NCI-H1105 (cell line): ENCODE data around the gene TLR9.

Experiments used
- DNase-seq: peaks from one replicate; lab custom pipeline; 2025; lab: John Stamatoyannopoulos, UW

TLR9 gene

DNA sequence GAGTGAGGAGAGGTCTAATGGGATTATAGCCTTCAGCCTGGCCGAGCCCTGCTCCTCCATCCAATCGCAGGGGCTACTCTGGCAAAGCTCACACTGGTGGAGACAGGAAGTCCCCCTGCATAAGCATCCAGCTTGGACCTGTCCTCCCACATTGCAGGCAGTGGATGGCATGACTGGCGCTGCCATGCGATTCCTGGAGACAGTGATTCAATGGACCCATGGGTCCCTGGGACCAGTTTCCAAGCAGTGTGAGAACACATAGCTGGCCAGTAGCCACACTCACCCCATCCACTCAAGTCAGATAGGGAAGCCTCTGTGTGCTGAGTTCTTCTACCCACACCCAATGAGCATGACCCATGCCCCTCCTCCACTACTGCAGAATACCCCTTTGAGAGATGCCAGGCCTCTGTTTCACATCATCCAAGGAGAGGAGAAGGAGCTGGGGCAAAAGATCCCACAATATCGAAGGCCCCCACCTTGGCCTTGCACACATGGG lies 53.1 kb downstream of the TLR9 start:
- no peak for DNase-seq

GRCh38 chr3:52171514-52172261 lies 53.8 kb downstream of the TLR9 start:
- no peak for DNase-seq
